H9 (cell line): ENCODE measurements around the gene ZNF878. TPM values are rescaled to one million over a fixed set of nuclear protein-coding genes. Genes with fewer than 3 reads are reported as not detected.

Experiments used
- DNase-seq: peaks from one replicate; pipeline ENCODE4 v3.0.0-alpha.2; 2017
- H2AFZ ChIP-seq: one replicate; pipeline ENCODE4 v1.6.1; 2013; ENCODE audit warnings: mild to moderate bottlenecking, low read length, control low read depth, moderate library complexity
- H2AK5ac ChIP-seq: 2 replicates; pipeline ENCODE4 v1.6.1; 2013; ENCODE audit warnings: low read length, control low read depth, mixed read lengths; ENCODE audit not compliant: insufficient read length
- H2BK120ac ChIP-seq: one replicate; pipeline ENCODE4 v1.6.1; 2013; ENCODE audit warnings: low read depth, mild to moderate bottlenecking, low read length, control low read depth, inconsistent platforms; ENCODE audit not compliant: poor library complexity, severe bottlenecking
- H2BK12ac ChIP-seq: 2 replicates; pipeline ENCODE4 v1.6.1; 2013; ENCODE audit warnings: low read length, control low read depth, mixed read lengths, low read depth; ENCODE audit not compliant: insufficient read length
- H2BK15ac ChIP-seq: 2 replicates; pipeline ENCODE4 v1.6.1; 2013; ENCODE audit warnings: low read depth, low read length, control low read depth
- H2BK20ac ChIP-seq: one replicate; pipeline ENCODE4 v1.6.1; 2013; ENCODE audit warnings: low read depth, mild to moderate bottlenecking, low read length, control low read depth, inconsistent platforms; ENCODE audit not compliant: poor library complexity, severe bottlenecking
- H2BK5ac ChIP-seq: 2 replicates; pipeline ENCODE4 v1.6.1; 2013; ENCODE audit warnings: low read length, control low read depth, mixed read lengths; ENCODE audit not compliant: insufficient read length
- H3K14ac ChIP-seq: 2 replicates; pipeline ENCODE4 v1.6.1; 2013; ENCODE audit warnings: low read length, control low read depth; ENCODE audit not compliant: insufficient read depth
- H3K18ac ChIP-seq: 2 replicates; pipeline ENCODE4 v1.6.1; 2013; ENCODE audit warnings: low read depth, mild to moderate bottlenecking, mixed read lengths, low read length, control low read depth; ENCODE audit not compliant: insufficient read length
- H3K23ac ChIP-seq: 2 replicates; pipeline ENCODE4 v1.6.1; 2013; ENCODE audit warnings: low read length, control low read depth, mixed read lengths, low read depth; ENCODE audit not compliant: insufficient read length
- H3K23me2 ChIP-seq: 2 replicates; pipeline ENCODE4 v1.6.1; 2013; ENCODE audit warnings: low read depth, mild to moderate bottlenecking, mixed read lengths, low read length, control low read depth; ENCODE audit not compliant: insufficient read length, poor library complexity, severe bottlenecking
- H3K27ac ChIP-seq: 2 replicates; pipeline ENCODE4 v1.5.1; 2013; ENCODE audit warnings: low read length, control low read depth, mixed read lengths, low read depth; ENCODE audit not compliant: insufficient read length
- H3K27me3 ChIP-seq: 2 replicates; pipeline ENCODE4 v1.6.1; 2013; ENCODE audit warnings: low read length, control low read depth, inconsistent platforms; ENCODE audit not compliant: insufficient read depth
- H3K4ac ChIP-seq: 2 replicates; pipeline ENCODE4 v1.6.1; 2013; ENCODE audit warnings: low read depth, mild to moderate bottlenecking, control low read depth, inconsistent platforms, low read length, moderate library complexity
- H3K4me1 ChIP-seq: 2 replicates; pipeline ENCODE4 v1.6.1; 2013; ENCODE audit warnings: low read length, control low read depth, inconsistent platforms; ENCODE audit not compliant: insufficient read depth
- H3K4me2 ChIP-seq: 2 replicates; pipeline ENCODE4 v1.6.1; 2013; ENCODE audit warnings: low read length, control low read depth, mixed read lengths; ENCODE audit not compliant: insufficient read length, insufficient read depth
- H3K56ac ChIP-seq: 2 replicates; pipeline ENCODE4 v1.6.1; 2013; ENCODE audit warnings: low read depth, mild to moderate bottlenecking, mixed read lengths, low read length, control low read depth; ENCODE audit not compliant: insufficient read length
- H3K79me1 ChIP-seq: 2 replicates; pipeline ENCODE4 v1.6.1; 2013; ENCODE audit warnings: low read depth, mild to moderate bottlenecking, moderate library complexity, low read length, control low read depth, inconsistent platforms; ENCODE audit not compliant: insufficient read depth, poor library complexity, severe bottlenecking
- H3K79me2 ChIP-seq: 2 replicates; pipeline ENCODE4 v1.6.1; 2013; ENCODE audit warnings: low read length, control low read depth, inconsistent platforms; ENCODE audit not compliant: insufficient read depth
- H3K9ac ChIP-seq: 2 replicates; pipeline ENCODE4 v1.6.1; 2013; ENCODE audit warnings: low read length, control low read depth, mixed read lengths; ENCODE audit not compliant: insufficient read length; ENCODE audit errors: extremely low read depth
- H3K9me3 ChIP-seq: one replicate; pipeline ENCODE4 v1.6.1; 2013; ENCODE audit warnings: low read depth, low read length, inconsistent platforms; ENCODE audit not compliant: control insufficient read depth
- H3T11ph ChIP-seq: one replicate; pipeline ENCODE4 v1.6.1; 2013; ENCODE audit warnings: mild to moderate bottlenecking, low read length, control low read depth, inconsistent platforms
- H4K20me1 ChIP-seq: one replicate; pipeline ENCODE4 v1.6.1; 2013; ENCODE audit not compliant: control insufficient read depth, insufficient read length, insufficient read depth
- H4K5ac ChIP-seq: 2 replicates; pipeline ENCODE4 v1.6.1; 2013; ENCODE audit warnings: low read depth, mild to moderate bottlenecking, mixed read lengths, low read length, control low read depth; ENCODE audit not compliant: insufficient read length
- H4K8ac ChIP-seq: replicated peaks from 2 replicates; pipeline ENCODE4 v1.6.1; 2013; ENCODE audit warnings: low read length, control low read depth, mixed read lengths, low read depth; ENCODE audit not compliant: insufficient read length
- H4K91ac ChIP-seq: 2 replicates; pipeline ENCODE4 v1.6.1; 2013; ENCODE audit warnings: low read depth, mild to moderate bottlenecking, moderate library complexity, mixed read lengths, low read length, control low read depth; ENCODE audit not compliant: insufficient read length
- H3K27ac Mint-ChIP-seq, 3 experiments: 2 replicates in 2 of 3; 3 replicates in 1 of 3; pipeline ENCODE4 v1.8.0; 2020 to 2021; ENCODE audit warnings: mixed read lengths in 3 of 3, mild to moderate bottlenecking in 1 of 3, moderate library complexity in 1 of 3
- H3K27me3 Mint-ChIP-seq: 2 replicates; pipeline ENCODE4 v1.8.0; 2021; ENCODE audit warnings: low read depth, mild to moderate bottlenecking, moderate library complexity, mixed read lengths
- H3K36me3 Mint-ChIP-seq, 3 experiments: 2 replicates in 2 of 3; 3 replicates in 1 of 3; pipeline ENCODE4 v1.8.0; 2020 to 2021; ENCODE audit warnings: low read depth in 3 of 3, mixed read lengths in 3 of 3; ENCODE audit not compliant: insufficient read depth in 1 of 3
- H3K4me1 Mint-ChIP-seq, 2 experiments: 2 replicates each; pipeline ENCODE4 v1.8.0; 2020; ENCODE audit warnings: mixed read lengths in 2 of 2
- H3K4me3 Mint-ChIP-seq, 2 experiments: 2 replicates in 1 of 2; 3 replicates in 1 of 2; pipeline ENCODE4 v1.8.0; 2020 to 2021; ENCODE audit warnings: mild to moderate bottlenecking in 2 of 2, mixed read lengths in 2 of 2, moderate library complexity in 1 of 2
- H3K9me3 Mint-ChIP-seq, 2 experiments: 2 replicates in 1 of 2; 3 replicates in 1 of 2; pipeline ENCODE4 v1.8.0; 2020; ENCODE audit warnings: mild to moderate bottlenecking in 2 of 2, mixed read lengths in 2 of 2, moderate library complexity in 1 of 2
- CTCF ChIP-seq: fragments of 200-600 bp; sonication (generic); conservative IDR thresholded peaks from 3 replicates; pipeline ENCODE4 v1.8.0; 2021; ENCODE audit warnings: antibody characterized with exemption, mild to moderate bottlenecking
- WGBS: extraction: QIAGEN DNeasy Blood & Tissue Kit; methylation state at CpG from one replicate; pipeline ENCODE4 v1.1.7; 2013; ENCODE audit warnings: missing lambda C conversion rate, low lambda C conversion rate, mixed read lengths; ENCODE audit not compliant: insufficient read length; ENCODE audit errors: extremely low coverage; 5-methylcytosine and 5-hydroxymethylcytosine counted together
- total RNA-seq: library from RNA; stranded (reverse); gene quantifications from 2 replicates; pipeline ENCODE4 v1.2.1, GENCODE V29; 2021

Gene ZNF878
- total RNA-seq, 1 experiment from 2014 or later = 5.4 TPM

DNA sequence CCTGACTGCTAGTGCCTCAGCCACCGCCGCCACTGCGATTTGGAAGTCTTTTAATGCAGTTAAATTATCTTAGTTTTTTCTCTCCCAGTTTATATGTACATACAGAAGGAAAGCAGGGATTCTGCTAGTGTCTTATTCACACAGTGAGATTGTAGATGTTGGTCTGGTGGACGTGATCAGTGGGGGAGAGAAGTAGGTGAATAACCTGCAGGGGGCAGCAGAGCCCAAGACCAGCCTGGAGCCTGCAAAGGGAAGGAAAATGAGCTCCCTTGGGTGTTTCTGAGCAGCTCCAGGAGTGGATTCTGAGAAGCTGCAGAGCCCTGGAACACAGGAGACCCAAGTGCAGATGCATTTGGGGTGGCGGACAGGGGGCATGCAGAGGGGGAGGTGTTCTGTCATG lies 38.0 kb upstream of the ZNF878 start:
- WGBS = no CpG with 5 or more reads among the region's 5 CpGs
- no peaks in the 10 kb centered on the region for H3K9me3 ChIP-seq
- no peak overlapping the region for H4K8ac ChIP-seq
- H2BK12ac ChIP-seq = no peak overlapping the region
- no peaks in the 10 kb centered on the region for H3K27me3 ChIP-seq
- no peak overlapping the region for H3K9ac ChIP-seq
- H3K23me2 ChIP-seq = peaks cover 4% of the 10 kb centered on the region
- no peak overlapping the region for H4K5ac ChIP-seq
- H3T11ph ChIP-seq = no peak overlapping the region
- no peak overlapping the region for H3K56ac ChIP-seq
- Mint-ChIP-seq H3K4me1 (peaks cover 12 to 19% of the 10 kb centered on the region in 2 experiments), H3K27ac (peak overlapping the region in 2 of 3 experiments; percentile 44 to 76; a peak in 2 of 7 replicates), H3K36me3 (peaks cover 21 to 24% (median 24%) of the 10 kb centered on the region in 3 experiments), H3K9me3 (peaks cover 9 to 27% of the 10 kb centered on the region in 2 experiments; a peak in 4 of 5 replicates), H3K4me3 (peak overlapping the region in 1 of 2 experiments; percentile 6; a peak in 2 of 5 replicates), H3K27me3 (no peaks in the 10 kb centered on the region)
- no peak overlapping the region for H2BK5ac ChIP-seq
- H2BK120ac ChIP-seq = no peak overlapping the region
- DNase-seq = peak; percentile 58
- no peak overlapping the region for H3K4me2 ChIP-seq
- no peak overlapping the region for H4K91ac ChIP-seq
- H3K79me2 ChIP-seq = peaks cover 4% of the 10 kb centered on the region; the same call in 1 of the 2 replicates
- peaks cover 3% of the 10 kb centered on the region for H3K79me1 ChIP-seq
- H3K18ac ChIP-seq = no peak overlapping the region
- H4K20me1 ChIP-seq = no peaks in the 10 kb centered on the region
- no peak overlapping the region for H2BK15ac ChIP-seq
- H3K14ac ChIP-seq = no peak overlapping the region
- H3K23ac ChIP-seq = no peak overlapping the region
- H2AFZ ChIP-seq = no peak overlapping the region
- H3K4ac ChIP-seq = no peak overlapping the region
- no peak overlapping the region for H2BK20ac ChIP-seq
- H3K27ac ChIP-seq = no peak overlapping the region
- no peak overlapping the region for H2AK5ac ChIP-seq
- TF ChIP-seq CTCF = peak; percentile 80
- H3K4me1 ChIP-seq = no peaks in the 10 kb centered on the region
